Measurements from ENCODE around the gene DOK7. TPM values are rescaled to one million over a fixed set of nuclear protein-coding genes. Genes with fewer than 3 reads are reported as not detected.

Gene DOK7
- total RNA-seq, 5 donors from 2014 or later (not counting 1 experiment from before 2014, with no cell fraction given) = 0.22 to 0.58 (median 0.36) TPM; not detected in 2

DNA sequence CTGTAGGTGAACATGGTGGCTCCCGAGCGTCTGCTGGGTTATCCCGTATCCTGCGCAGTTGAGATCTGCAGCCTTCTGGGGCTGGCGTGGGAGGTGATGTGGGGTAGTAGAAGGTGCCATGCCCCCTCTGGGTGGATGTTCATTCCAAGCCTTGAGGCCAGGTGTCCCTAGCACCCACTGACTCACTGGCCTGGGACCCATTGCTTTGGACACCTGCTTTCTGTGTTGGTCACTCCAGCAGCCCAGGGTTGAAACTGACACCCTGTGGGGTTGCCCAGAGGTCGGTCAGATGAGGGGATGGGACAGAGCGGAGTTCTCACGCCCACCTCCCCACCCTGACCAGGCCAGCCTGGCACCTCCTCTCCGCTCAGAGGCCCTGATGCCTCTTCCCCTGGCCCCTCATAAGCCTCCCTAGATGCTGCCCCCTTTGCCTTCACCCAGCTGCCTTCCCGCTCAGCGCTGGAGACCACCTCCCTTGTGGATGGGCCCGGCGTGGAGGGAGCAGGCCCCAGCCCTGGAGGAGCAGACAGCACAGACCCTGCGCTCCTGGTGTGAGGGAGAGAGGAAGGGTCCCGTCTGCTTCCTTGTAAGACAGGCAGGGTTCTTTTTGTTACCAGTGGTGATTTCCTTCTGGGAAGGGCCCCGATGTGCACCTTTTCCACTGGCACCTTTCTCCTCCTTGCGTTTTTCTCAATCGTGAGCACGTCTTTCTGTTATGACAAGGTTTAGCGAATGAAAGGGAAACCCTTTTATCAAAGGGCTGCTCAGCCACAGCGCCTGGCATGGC lies 2.0 kb downstream of the DOK7 start:
- H3K4me1 ChIP-seq (ENCODE audit: control insufficient read depth in 1 of 2, extremely low read depth in 1 of 2, insufficient read depth in 2 of 2, low read length in 2 of 2) = peaks cover 0 to 6% of the 10 kb centered on the region in 2 experiments
- peaks cover 2% of the 10 kb centered on the region for H3K9me3 ChIP-seq

DNA sequence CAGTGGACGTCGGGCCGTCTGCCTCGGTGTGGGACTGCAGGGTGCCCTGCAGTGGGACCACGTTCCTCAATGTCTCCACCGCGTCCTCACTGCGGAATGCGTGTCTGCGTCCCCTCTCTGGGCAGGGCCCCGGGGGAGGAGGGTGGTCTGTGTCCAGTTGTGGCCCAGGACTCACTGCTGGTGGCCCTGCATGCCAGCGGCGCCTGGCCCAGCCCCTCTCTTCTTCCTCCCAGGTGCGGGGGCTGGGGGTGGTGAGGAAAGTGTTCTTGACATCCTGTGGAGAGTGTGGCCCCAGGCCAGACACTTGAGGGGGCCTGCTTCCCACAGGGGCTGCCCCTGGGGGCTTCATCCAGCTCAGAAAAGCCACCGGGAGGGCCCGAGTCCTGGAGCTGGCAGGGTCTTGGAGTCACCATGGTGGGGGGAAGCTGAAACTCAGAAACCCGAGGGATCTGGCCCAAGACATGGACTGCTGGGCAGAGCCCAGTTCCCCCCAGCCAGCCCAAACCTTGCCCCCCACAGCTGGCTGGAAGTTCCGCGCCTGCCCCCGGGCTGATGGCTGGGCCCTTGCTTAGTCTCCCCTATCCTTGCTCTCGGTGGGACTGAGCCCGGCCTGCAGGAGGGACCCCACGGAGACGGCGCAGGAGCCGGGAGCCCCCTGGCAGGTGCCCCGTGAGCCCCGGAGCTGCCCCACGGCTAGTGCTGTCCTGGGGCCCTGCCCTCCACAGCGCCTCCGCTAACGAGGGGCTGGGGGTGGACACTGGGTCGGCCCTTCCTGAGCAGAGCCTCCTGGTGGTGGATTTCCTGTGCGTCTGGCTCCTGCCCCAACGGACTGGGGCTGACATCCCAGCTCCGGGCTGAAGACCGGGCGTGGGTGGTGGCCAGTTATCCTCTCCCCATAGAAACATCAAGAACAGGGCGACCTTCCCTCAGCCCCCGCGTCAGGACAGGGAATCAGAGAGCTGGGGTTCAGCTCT lies 2.9 kb downstream of the DOK7 start:
- ATAC-seq (replicated peaks in 1 of 4) = no peak

More for the DNA sequence above, 2.0 kb downstream of the DOK7 start:
- ChIA-PET CTCF (no interaction called here), POLR2A (no interaction called here)
- ATAC-seq (replicated peaks in 1 of 4) (no peak), DNase-seq (no peak)
- H3K9me3 Mint-ChIP-seq = peaks cover 0 to 1% (median 0%) of the 10 kb centered on the region in 3 donors
- H3K27me3 ChIP-seq (replicated peaks in 1 of 2; ENCODE audit: control insufficient read depth in 2 of 2, extremely low read depth in 1 of 2, insufficient read depth in 2 of 2, low read length in 1 of 2) = peaks cover 0 to 50% of the 10 kb centered on the region in 2 experiments
- no peak overlapping the region for H3K4me3 ChIP-seq (ENCODE audit: control insufficient read depth in 1 of 2, extremely low read depth in 1 of 2, low read length in 1 of 2)
- H3K27me3 Mint-ChIP-seq = peaks cover 13 to 30% of the 10 kb centered on the region in 2 donors
- no peak overlapping the region for H3K27ac ChIP-seq (ENCODE audit: low read length)
- no peaks in the 10 kb centered on the region for H3K36me3 Mint-ChIP-seq
- WGBS (ENCODE audit: insufficient coverage) = 88% methylated on average over 17 of the region's 21 CpGs
- no peaks in the 10 kb centered on the region for H3K4me1 Mint-ChIP-seq
- no peaks in the 10 kb centered on the region for H3K36me3 ChIP-seq (ENCODE audit: control insufficient read depth in 2 of 2, extremely low read depth in 1 of 2, insufficient read depth in 1 of 2, low read length in 1 of 2)
- H3K4me3 Mint-ChIP-seq = peak overlapping the region in 1 of 3 donors; percentile 37
- H3K27ac Mint-ChIP-seq = no peak overlapping the region

DNA sequence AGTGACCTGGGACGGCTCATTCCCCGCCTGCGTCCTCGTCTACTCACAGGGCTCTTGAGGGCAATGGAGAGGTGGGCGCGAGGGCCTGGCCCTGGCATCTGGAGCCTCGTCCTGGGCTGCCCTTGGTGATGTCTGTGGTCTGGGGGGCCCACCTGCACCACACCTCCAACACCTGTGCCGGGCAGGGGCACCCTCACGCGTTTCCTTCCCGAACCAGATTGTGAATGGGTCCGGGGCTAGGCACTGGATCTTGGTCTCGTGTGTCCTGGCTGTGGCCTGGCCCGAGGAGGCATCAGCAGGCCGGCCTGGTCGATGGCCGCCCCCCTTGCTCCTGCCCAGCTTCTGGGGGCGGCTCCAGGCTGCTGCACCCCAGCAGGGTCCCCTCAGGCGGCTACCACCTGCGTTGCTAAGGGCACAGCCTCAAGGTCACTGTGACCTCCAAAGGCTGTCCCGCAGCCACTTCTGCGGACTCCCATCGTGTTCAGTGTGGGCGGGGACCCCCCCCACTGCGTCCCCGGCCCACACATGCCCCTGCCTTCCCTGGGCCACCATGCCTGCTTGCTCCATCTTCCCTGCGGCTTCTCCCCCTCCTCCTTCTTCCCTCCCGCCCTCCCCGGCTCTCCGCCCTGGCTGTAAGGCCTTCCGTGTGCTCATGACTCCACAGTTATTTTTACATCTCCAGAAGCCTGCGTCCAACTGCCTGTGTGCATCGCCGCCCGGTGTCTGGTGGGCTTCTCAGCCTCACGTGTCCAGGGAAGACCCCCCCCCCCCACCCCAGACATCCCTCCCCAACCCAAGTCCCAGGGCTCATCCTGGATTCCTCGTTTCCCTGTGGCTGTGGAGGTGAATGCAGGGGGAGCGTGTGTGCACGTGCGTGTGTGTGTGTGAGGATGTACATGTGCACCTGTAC lies 3.8 kb downstream of the DOK7 start:
- ChIA-PET POLR2A (no interaction called here), CTCF (no interaction called here)
- DNase-seq (no peak), ATAC-seq (replicated peaks in 1 of 4) (no peak)
- Histone ChIP-seq H3K4me1 (ENCODE audit: control insufficient read depth in 1 of 2, extremely low read depth in 1 of 2, insufficient read depth in 2 of 2, low read length in 2 of 2) (peaks cover 0 to 6% of the 10 kb centered on the region in 2 experiments), H3K4me3 (ENCODE audit: control insufficient read depth in 1 of 2, extremely low read depth in 1 of 2, low read length in 1 of 2) (no peak overlapping the region), H3K27ac (ENCODE audit: low read length) (no peak overlapping the region), H3K27me3 (replicated peaks in 1 of 2; ENCODE audit: control insufficient read depth in 2 of 2, extremely low read depth in 1 of 2, insufficient read depth in 2 of 2, low read length in 1 of 2) (peaks cover 0 to 43% of the 10 kb centered on the region in 2 experiments), H3K36me3 (ENCODE audit: control insufficient read depth in 2 of 2, extremely low read depth in 1 of 2, insufficient read depth in 1 of 2, low read length in 1 of 2) (no peaks in the 10 kb centered on the region), H3K9me3 (no peaks in the 10 kb centered on the region)
- no peaks in the 10 kb centered on the region for H3K4me1 Mint-ChIP-seq
- no peak overlapping the region for H3K27ac Mint-ChIP-seq
- H3K36me3 Mint-ChIP-seq = no peaks in the 10 kb centered on the region
- no peaks in the 10 kb centered on the region for H3K9me3 Mint-ChIP-seq
- WGBS (ENCODE audit: insufficient coverage) = 90% methylated on average over 24 of the region's 40 CpGs
- no peak overlapping the region for H3K4me3 Mint-ChIP-seq
- H3K27me3 Mint-ChIP-seq = peaks cover 11 to 24% of the 10 kb centered on the region in 2 donors

More for the DNA sequence above, 2.9 kb downstream of the DOK7 start:
- ChIA-PET POLR2A (no interaction called here), CTCF (no interaction called here)
- H3K4me3 Mint-ChIP-seq = no peak overlapping the region
- no peak for DNase-seq
- H3K27ac ChIP-seq (ENCODE audit: low read length) = no peak overlapping the region
- peaks cover 11 to 26% of the 10 kb centered on the region in 2 donors for H3K27me3 Mint-ChIP-seq
- no peaks in the 10 kb centered on the region for H3K36me3 ChIP-seq (ENCODE audit: control insufficient read depth in 2 of 2, extremely low read depth in 1 of 2, insufficient read depth in 1 of 2, low read length in 1 of 2)
- no peaks in the 10 kb centered on the region for H3K36me3 Mint-ChIP-seq
- no peak overlapping the region for H3K4me3 ChIP-seq (ENCODE audit: control insufficient read depth in 1 of 2, extremely low read depth in 1 of 2, low read length in 1 of 2)
- no peak overlapping the region for H3K27ac Mint-ChIP-seq
- H3K27me3 ChIP-seq (replicated peaks in 1 of 2; ENCODE audit: control insufficient read depth in 2 of 2, extremely low read depth in 1 of 2, insufficient read depth in 2 of 2, low read length in 1 of 2) = peaks cover 0 to 47% of the 10 kb centered on the region in 2 experiments
- peaks cover 0 to 6% of the 10 kb centered on the region in 2 experiments for H3K4me1 ChIP-seq (ENCODE audit: control insufficient read depth in 1 of 2, extremely low read depth in 1 of 2, insufficient read depth in 2 of 2, low read length in 2 of 2)
- no peaks in the 10 kb centered on the region for H3K4me1 Mint-ChIP-seq
- no peaks in the 10 kb centered on the region for H3K9me3 ChIP-seq
- WGBS (ENCODE audit: insufficient coverage) = 79% methylated on average over 28 of the region's 41 CpGs
- no peaks in the 10 kb centered on the region for H3K9me3 Mint-ChIP-seq

DNA sequence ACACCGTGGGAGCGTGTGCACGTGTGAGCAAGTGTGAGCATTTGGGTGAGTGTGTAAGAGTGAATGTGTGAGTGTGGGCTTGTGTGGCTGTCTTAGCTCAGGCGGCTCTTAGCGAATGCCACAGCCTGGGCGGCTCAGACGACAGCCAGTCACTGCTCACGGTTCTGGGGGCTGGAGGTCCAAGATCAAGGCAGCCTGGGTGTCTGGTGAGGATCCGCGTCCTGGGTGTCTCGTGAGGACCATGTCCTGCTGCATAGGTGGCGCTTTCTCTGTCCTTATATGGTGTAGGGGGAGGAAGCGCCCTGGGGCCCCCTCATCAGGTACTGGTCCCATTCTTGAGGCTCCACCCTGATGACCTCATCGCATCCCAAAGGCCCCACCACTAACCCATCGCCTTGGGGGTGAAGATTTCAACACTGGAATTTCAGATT lies 4.5 kb downstream of the DOK7 start:
- Histone ChIP-seq H3K27ac (ENCODE audit: low read length) (no peak overlapping the region), H3K36me3 (ENCODE audit: control insufficient read depth in 2 of 2, extremely low read depth in 1 of 2, insufficient read depth in 1 of 2, low read length in 1 of 2) (no peaks in the 10 kb centered on the region), H3K27me3 (replicated peaks in 1 of 2; ENCODE audit: control insufficient read depth in 2 of 2, extremely low read depth in 1 of 2, insufficient read depth in 2 of 2, low read length in 1 of 2) (peaks cover 0 to 38% of the 10 kb centered on the region in 2 experiments), H3K4me3 (ENCODE audit: control insufficient read depth in 1 of 2, extremely low read depth in 1 of 2, low read length in 1 of 2) (no peak overlapping the region), H3K4me1 (ENCODE audit: control insufficient read depth in 1 of 2, extremely low read depth in 1 of 2, insufficient read depth in 2 of 2, low read length in 2 of 2) (peaks cover 0 to 6% of the 10 kb centered on the region in 2 experiments), H3K9me3 (no peaks in the 10 kb centered on the region)
- ATAC-seq (replicated peaks in 1 of 4) (no peak), DNase-seq (no peak)
- Mint-ChIP-seq H3K27me3 (peaks cover 4 to 18% of the 10 kb centered on the region in 2 donors), H3K36me3 (no peaks in the 10 kb centered on the region), H3K4me1 (no peaks in the 10 kb centered on the region), H3K27ac (no peak overlapping the region), H3K9me3 (no peaks in the 10 kb centered on the region), H3K4me3 (no peak overlapping the region)
- CTCF ChIA-PET = no interaction called here
- POLR2A ChIA-PET = no interaction called here
- 83% methylated on average over 12 of the region's 15 CpGs for WGBS (ENCODE audit: insufficient coverage)

- H3K9me3 ChIP-seq = no peaks in the 10 kb centered on the region
- ChIA-PET POLR2A (no interaction called here), CTCF (no interaction called here)
- H3K36me3 ChIP-seq (ENCODE audit: control insufficient read depth in 2 of 2, extremely low read depth in 1 of 2, insufficient read depth in 1 of 2, low read length in 1 of 2) = no peaks in the 10 kb centered on the region
- 98% methylated on average over 10 of the region's 10 CpGs for WGBS (ENCODE audit: insufficient coverage)
- ATAC-seq (replicated peaks in 1 of 4) (no peak), DNase-seq (no peak)
- Mint-ChIP-seq H3K27me3 (peaks cover 3 to 15% of the 10 kb centered on the region in 2 donors), H3K27ac (no peak overlapping the region), H3K36me3 (no peaks in the 10 kb centered on the region), H3K9me3 (no peaks in the 10 kb centered on the region), H3K4me1 (no peaks in the 10 kb centered on the region), H3K4me3 (no peak overlapping the region)
- H3K4me1 ChIP-seq (ENCODE audit: control insufficient read depth in 1 of 2, extremely low read depth in 1 of 2, insufficient read depth in 2 of 2, low read length in 2 of 2) = peaks cover 0 to 6% of the 10 kb centered on the region in 2 experiments
- no peak overlapping the region for H3K27ac ChIP-seq (ENCODE audit: low read length)
- peaks cover 0 to 36% of the 10 kb centered on the region in 2 experiments for H3K27me3 ChIP-seq (replicated peaks in 1 of 2; ENCODE audit: control insufficient read depth in 2 of 2, extremely low read depth in 1 of 2, insufficient read depth in 2 of 2, low read length in 1 of 2)
- no peak overlapping the region for H3K4me3 ChIP-seq (ENCODE audit: control insufficient read depth in 1 of 2, extremely low read depth in 1 of 2, low read length in 1 of 2)
Measured at GRCh38 chr4:3468154-3468553, 5.0 kb downstream of the DOK7 start.

DNA sequence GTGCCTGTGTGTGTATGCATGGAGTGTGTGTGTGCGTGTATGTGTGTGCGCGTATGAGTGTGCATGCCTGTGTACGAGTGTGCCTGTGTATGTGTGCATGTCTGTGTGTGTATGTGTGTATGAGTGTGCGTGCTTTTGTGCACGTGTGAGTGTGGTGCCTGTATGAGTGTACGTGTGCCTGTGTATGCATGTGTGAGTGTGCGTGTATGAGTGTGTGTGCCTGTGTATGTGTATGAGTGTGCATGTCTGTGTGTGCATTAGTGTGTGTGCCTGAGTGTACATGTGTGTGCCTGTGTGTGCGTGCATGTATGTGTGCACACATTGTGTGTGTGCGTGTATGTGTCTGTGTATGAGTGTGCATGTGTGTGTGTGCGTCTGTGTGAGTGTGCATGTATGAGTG lies 5.7 kb downstream of the DOK7 start:
- Histone ChIP-seq H3K4me3 (ENCODE audit: control insufficient read depth in 1 of 2, extremely low read depth in 1 of 2, low read length in 1 of 2) (no peak overlapping the region), H3K27me3 (replicated peaks in 1 of 2; ENCODE audit: control insufficient read depth in 2 of 2, extremely low read depth in 1 of 2, insufficient read depth in 2 of 2, low read length in 1 of 2) (peaks cover 0 to 36% of the 10 kb centered on the region in 2 experiments), H3K9me3 (no peaks in the 10 kb centered on the region), H3K36me3 (ENCODE audit: control insufficient read depth in 2 of 2, extremely low read depth in 1 of 2, insufficient read depth in 1 of 2, low read length in 1 of 2) (no peaks in the 10 kb centered on the region), H3K27ac (ENCODE audit: low read length) (no peak overlapping the region), H3K4me1 (ENCODE audit: control insufficient read depth in 1 of 2, extremely low read depth in 1 of 2, insufficient read depth in 2 of 2, low read length in 2 of 2) (peaks cover 0 to 2% of the 10 kb centered on the region in 2 experiments)
- ChIA-PET POLR2A (no interaction called here), CTCF (no interaction called here)
- 97% methylated on average over 11 of the region's 11 CpGs for WGBS (ENCODE audit: insufficient coverage)
- no peaks in the 10 kb centered on the region for H3K36me3 Mint-ChIP-seq
- peaks cover 3 to 15% of the 10 kb centered on the region in 2 donors for H3K27me3 Mint-ChIP-seq
- ATAC-seq (replicated peaks in 1 of 4) = no peak
- no peaks in the 10 kb centered on the region for H3K4me1 Mint-ChIP-seq
- no peak overlapping the region for H3K27ac Mint-ChIP-seq
- no peaks in the 10 kb centered on the region for H3K9me3 Mint-ChIP-seq
- DNase-seq = no peak
- H3K4me3 Mint-ChIP-seq = no peak overlapping the region

Data from T-cell (primary cell).